HG03558 (cell line): ENCODE data around the gene TARBP1.
"Not testable (repeated sequence)": the region's sequence is repeated elsewhere in the genome, so short reads cannot be mapped to it uniquely, and the experiment has no call there.

Experiments
- ATAC-seq: cut with Tn5 transposase; IDR thresholded peaks from one replicate; pipeline ENCODE4 v1.9.1; 2021; ENCODE audit warnings: moderate number of reproducible peaks; ENCODE audit not compliant: unreplicated experiment; ENCODE audit errors: extremely low read depth

Gene TARBP1

GRCh38 chr1:234368320-234369032 is 110.5 kb downstream of the TARBP1 start:
- no peak for ATAC-seq

GRCh38 chr1:234362558-234362957 is 116.4 kb downstream of the TARBP1 start:
- no peak for ATAC-seq

GRCh38 chr1:234361102-234361603 is 117.8 kb downstream of the TARBP1 start:
- no peak for ATAC-seq

GRCh38 chr1:234357831-234358230 is 121.1 kb downstream of the TARBP1 start:
- ATAC-seq = no peak

- ATAC-seq = not testable (repeated sequence)
Measured at GRCh38 chr1:234356615-234357269, 122.2 kb downstream of the TARBP1 start.

GRCh38 chr1:234355782-234356510 is 123.0 kb downstream of the TARBP1 start:
- no peak for ATAC-seq

- ATAC-seq = no peak
Measured at GRCh38 chr1:234348964-234349363, 130.0 kb downstream of the TARBP1 start.

GRCh38 chr1:234345237-234345636 is 133.7 kb downstream of the TARBP1 start:
- no peak for ATAC-seq

- no peak for ATAC-seq
Measured at GRCh38 chr1:234342774-234343173, 136.2 kb downstream of the TARBP1 start.
